ENCODE results near the gene OSER1. TPM values are rescaled to one million over a fixed set of nuclear protein-coding genes. Genes with fewer than 3 reads are reported as not detected.

Gene OSER1
- total RNA-seq, 1 experiment from 2014 or later, result 79.7 TPM

DNA sequence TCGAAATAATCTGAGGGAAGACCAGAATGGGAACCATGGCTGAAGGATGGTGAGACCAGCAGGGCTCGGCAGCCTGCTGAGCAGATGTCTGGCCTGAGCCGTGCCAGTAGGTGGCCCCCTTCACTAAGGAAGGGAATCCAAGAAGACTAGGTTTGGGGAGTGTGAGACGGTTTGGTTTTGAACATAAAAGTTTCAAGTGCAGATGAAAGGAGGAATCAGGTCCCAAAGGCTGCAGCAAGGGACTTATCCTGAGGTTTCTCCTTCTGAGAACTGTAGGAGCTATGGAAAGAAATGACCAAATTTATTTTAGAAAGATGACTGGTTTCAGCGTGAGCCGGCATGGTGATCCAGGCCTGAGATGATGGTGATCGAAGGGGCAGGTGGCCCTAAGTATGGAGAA is 4.6 kb upstream of the OSER1 start:
- Mint-ChIP-seq H3K4me1 (ENCODE audit: low read depth, unreplicated experiment) (peaks cover 42% of the 10 kb centered on the region), H3K4me3 (ENCODE audit: unreplicated experiment) (no peak overlapping the region), H3K27me3 (ENCODE audit: insufficient read depth, unreplicated experiment) (no peaks in the 10 kb centered on the region), H3K27ac (ENCODE audit: unreplicated experiment) (peak overlapping the region; percentile 17), H3K36me3 (ENCODE audit: insufficient read depth, unreplicated experiment) (peaks cover 19% of the 10 kb centered on the region), H3K9me3 (ENCODE audit: unreplicated experiment) (no peaks in the 10 kb centered on the region)
- no peak overlapping the region for H3K4me3 ChIP-seq (ENCODE audit: low read depth, low read length)
- peak; percentile 90 to 95 for DNase-seq
- POLR2A ChIA-PET, result no interaction called here
- TF ChIP-seq, protein P1, sequence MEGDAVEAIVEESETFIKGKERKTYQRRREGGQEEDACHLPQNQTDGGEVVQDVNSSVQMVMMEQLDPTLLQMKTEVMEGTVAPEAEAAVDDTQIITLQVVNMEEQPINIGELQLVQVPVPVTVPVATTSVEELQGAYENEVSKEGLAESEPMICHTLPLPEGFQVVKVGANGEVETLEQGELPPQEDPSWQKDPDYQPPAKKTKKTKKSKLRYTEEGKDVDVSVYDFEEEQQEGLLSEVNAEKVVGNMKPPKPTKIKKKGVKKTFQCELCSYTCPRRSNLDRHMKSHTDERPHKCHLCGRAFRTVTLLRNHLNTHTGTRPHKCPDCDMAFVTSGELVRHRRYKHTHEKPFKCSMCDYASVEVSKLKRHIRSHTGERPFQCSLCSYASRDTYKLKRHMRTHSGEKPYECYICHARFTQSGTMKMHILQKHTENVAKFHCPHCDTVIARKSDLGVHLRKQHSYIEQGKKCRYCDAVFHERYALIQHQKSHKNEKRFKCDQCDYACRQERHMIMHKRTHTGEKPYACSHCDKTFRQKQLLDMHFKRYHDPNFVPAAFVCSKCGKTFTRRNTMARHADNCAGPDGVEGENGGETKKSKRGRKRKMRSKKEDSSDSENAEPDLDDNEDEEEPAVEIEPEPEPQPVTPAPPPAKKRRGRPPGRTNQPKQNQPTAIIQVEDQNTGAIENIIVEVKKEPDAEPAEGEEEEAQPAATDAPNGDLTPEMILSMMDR (IDR thresholded peaks at IDR 0.05; ENCODE audit: insufficient read depth in 1 of 2, low read depth in 1 of 2, low read length in 1 of 2, severe bottlenecking in 1 of 2, unreplicated experiment in 1 of 2), result peak; percentile 99 to 100
- H3K9me3 ChIP-seq, result no peaks in the 10 kb centered on the region
- intact Hi-C loops (cut with micrococcal nuclease; ENCODE audit: unreplicated experiment), result loop anchor here (1.0 to 10.0 kb wide), 5 partner anchors 246 to 670 kb away; partner anchors contain the start of genes SERINC3 and YWHAB
- peaks cover 51% of the 10 kb centered on the region for H3K4me1 ChIP-seq
- no TSS peak for BruUV-seq (replicated peaks)
- H3K36me3 ChIP-seq (ENCODE audit: control insufficient read depth, insufficient read depth, low read length), result no peaks in the 10 kb centered on the region
- no peaks in the 10 kb centered on the region for H3K27me3 ChIP-seq (replicated peaks; ENCODE audit: control insufficient read depth, insufficient read depth, low read length)
- CTCF ChIA-PET, result interaction anchor here (2.9 to 7.4 kb wide), 4 partner anchors 96 to 255 kb away, joined by 14 to 244 read pairs (median 134); partner anchors contain the start of gene FITM2

DNA sequence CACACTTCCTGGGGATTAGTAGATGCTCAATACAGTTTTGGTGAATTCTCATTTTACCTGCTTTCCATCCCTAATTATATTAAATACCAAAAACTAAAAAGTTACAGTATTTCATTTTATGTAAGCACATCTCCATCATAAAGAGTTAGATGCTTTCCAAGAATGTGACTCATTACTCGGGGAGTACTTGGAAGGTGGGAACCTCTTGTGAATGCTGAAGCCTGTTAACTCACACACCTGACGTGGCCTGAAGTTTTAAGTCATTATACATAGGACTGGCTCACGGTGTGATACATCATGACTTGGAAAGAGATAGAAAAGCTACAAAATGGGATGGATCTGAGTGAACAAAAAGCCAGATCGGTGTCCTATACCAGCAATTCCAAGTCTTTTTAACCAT is 2.2 kb upstream of the OSER1 start:
- TF ChIP-seq, protein P1 (IDR thresholded peaks at IDR 0.05; ENCODE audit: insufficient read depth in 1 of 2, low read depth in 1 of 2, low read length in 1 of 2, severe bottlenecking in 1 of 2, unreplicated experiment in 1 of 2), result no peak
- Mint-ChIP-seq H3K27ac (ENCODE audit: unreplicated experiment) (no peak overlapping the region), H3K4me1 (ENCODE audit: low read depth, unreplicated experiment) (peaks cover 40% of the 10 kb centered on the region), H3K27me3 (ENCODE audit: insufficient read depth, unreplicated experiment) (no peaks in the 10 kb centered on the region), H3K4me3 (ENCODE audit: unreplicated experiment) (no peak overlapping the region), H3K9me3 (ENCODE audit: unreplicated experiment) (no peaks in the 10 kb centered on the region), H3K36me3 (ENCODE audit: insufficient read depth, unreplicated experiment) (peaks cover 42% of the 10 kb centered on the region)
- POLR2A ChIA-PET, result no interaction called here
- CTCF ChIA-PET, result interaction anchor here (1.1 to 7.4 kb wide), 4 partner anchors 19 to 258 kb away, joined by 3 to 158 read pairs (median 5); no protein-coding TSS in a partner anchor
- Histone ChIP-seq H3K9me3 (no peaks in the 10 kb centered on the region), H3K27me3 (replicated peaks; ENCODE audit: control insufficient read depth, insufficient read depth, low read length) (no peaks in the 10 kb centered on the region), H3K4me3 (ENCODE audit: low read depth, low read length) (no peak overlapping the region), H3K36me3 (ENCODE audit: control insufficient read depth, insufficient read depth, low read length) (no peaks in the 10 kb centered on the region), H3K4me1 (peaks cover 33% of the 10 kb centered on the region)
- DNase-seq, result no peak
- no TSS peak for BruUV-seq (replicated peaks)
- intact Hi-C loops (cut with micrococcal nuclease; ENCODE audit: unreplicated experiment), result loop anchor here (5.0 to 10.0 kb wide), 3 partner anchors 522 to 745 kb away; partner anchors contain the start of gene YWHAB

DNA sequence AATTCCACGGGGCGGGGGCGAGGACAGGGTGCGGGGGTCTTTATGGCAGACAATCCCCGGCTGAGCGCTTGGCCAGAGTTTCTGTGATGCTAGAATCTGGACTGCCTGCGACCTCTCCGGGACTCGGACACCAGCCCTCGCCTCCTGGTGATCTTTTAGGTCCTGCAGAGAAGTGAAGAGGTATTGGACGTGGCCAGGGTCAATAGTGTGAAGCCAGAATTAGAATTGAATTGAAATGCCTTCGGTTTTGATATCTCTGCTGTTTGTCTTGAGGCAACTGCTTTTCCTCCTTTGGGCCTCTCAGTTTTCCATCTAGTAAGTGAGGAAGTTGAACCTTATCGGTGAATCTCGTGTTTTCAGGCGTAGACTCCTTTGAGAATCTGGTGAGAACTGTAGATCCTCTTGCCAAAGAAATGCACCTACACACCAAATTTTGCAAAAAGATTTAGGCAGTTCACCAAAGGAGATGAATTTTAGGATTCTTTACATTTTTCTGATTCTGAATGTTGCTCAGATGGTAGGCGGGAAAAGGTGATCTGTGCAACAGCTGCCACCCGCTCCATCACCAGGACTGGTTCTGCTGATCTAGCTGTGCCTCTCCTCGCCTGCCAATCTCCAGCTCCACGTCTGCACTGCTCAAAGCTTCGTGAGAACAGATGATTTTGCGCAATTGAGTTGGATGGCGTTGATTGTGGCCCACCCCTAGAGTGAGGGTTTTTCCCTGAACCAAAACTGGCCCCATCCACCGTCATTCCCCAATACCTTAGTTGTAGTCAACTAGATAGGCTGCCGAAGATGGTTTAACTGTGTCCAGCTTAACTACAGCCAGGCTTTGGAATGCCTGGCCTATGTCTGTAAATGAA is 837 bp upstream of the OSER1 start:
- Mint-ChIP-seq H3K4me3 (ENCODE audit: unreplicated experiment) (peak overlapping the region; percentile 95), H3K4me1 (ENCODE audit: low read depth, unreplicated experiment) (peaks cover 33% of the 10 kb centered on the region), H3K9me3 (ENCODE audit: unreplicated experiment) (no peaks in the 10 kb centered on the region), H3K27me3 (ENCODE audit: insufficient read depth, unreplicated experiment) (no peaks in the 10 kb centered on the region), H3K27ac (ENCODE audit: unreplicated experiment) (peak overlapping the region; percentile 96), H3K36me3 (ENCODE audit: insufficient read depth, unreplicated experiment) (peaks cover 53% of the 10 kb centered on the region)
- DNase-seq, result peak in 1 of 2 experiments; percentile 55
- peak overlapping the region; percentile 63 for H3K4me3 ChIP-seq (ENCODE audit: low read depth, low read length)
- H3K9me3 ChIP-seq, result no peaks in the 10 kb centered on the region
- peaks cover 26% of the 10 kb centered on the region for H3K4me1 ChIP-seq
- no peaks in the 10 kb centered on the region for H3K36me3 ChIP-seq (ENCODE audit: control insufficient read depth, insufficient read depth, low read length)
- CTCF ChIA-PET, result interaction anchor here (0.6 to 1.9 kb wide), 10 partner anchors 7 to 397 kb away, joined by 3 to 15 read pairs (median 5); partner anchors contain the start of gene FITM2
- H3K27me3 ChIP-seq (replicated peaks; ENCODE audit: control insufficient read depth, insufficient read depth, low read length), result no peaks in the 10 kb centered on the region
- POLR2A ChIA-PET, result interaction anchor here (0.6 to 1.3 kb wide), 7 partner anchors 13 to 264 kb away, joined by 3 to 7 read pairs (median 4); partner anchors contain the start of gene TTPAL
- TF ChIP-seq, protein P1 (IDR thresholded peaks at IDR 0.05; ENCODE audit: insufficient read depth in 1 of 2, low read depth in 1 of 2, low read length in 1 of 2, severe bottlenecking in 1 of 2, unreplicated experiment in 1 of 2), result no peak
- intact Hi-C loops (cut with micrococcal nuclease; ENCODE audit: unreplicated experiment), result loop anchor here (2.0 to 10.0 kb wide), 4 partner anchors 183 to 746 kb away; partner anchors contain the start of gene YWHAB
- TSS peak; percentile 81 for BruUV-seq (replicated peaks)

All from Caco-2 (cell line).